ENCODE results near the gene ADIPOR2. TPM values are rescaled to one million over a fixed set of nuclear protein-coding genes. Genes with fewer than 3 reads are reported as not detected.

Gene ADIPOR2
- total RNA-seq, 1 experiment from 2014 or later = 84.0 TPM

- CTCF ChIA-PET = no interaction called here
Measured at GRCh38 chr12:1646569-1647284, 44.1 kb upstream of the ADIPOR2 start.

GRCh38 chr12:1647285-1647669, 43.6 kb upstream of the ADIPOR2 start:
- no peak overlapping the region for H3K4me3 ChIP-seq (ENCODE audit: low read depth, low read length, poor library complexity, severe bottlenecking)
- intact Hi-C loops (cut with micrococcal nuclease; ENCODE audit: unreplicated experiment) = loop anchor here (10.0 kb wide), 1 partner anchor 928 kb away; no protein-coding TSS in a partner anchor
- no peaks in the 10 kb centered on the region for H3K36me3 ChIP-seq (ENCODE audit: insufficient read depth, low read length, poor library complexity, severe bottlenecking)
- H3K27me3 ChIP-seq (replicated peaks; ENCODE audit: insufficient read depth, low read depth, low read length, poor library complexity) = no peaks in the 10 kb centered on the region
- ChIA-PET POLR2A (ENCODE audit: low non-redundant PET) (interaction anchor here (0.5 kb wide), 1 partner anchor 61 kb away, joined by 6 read pairs; no protein-coding TSS in a partner anchor), CTCF (no interaction called here)
- no peak overlapping the region for H3K27ac ChIP-seq (ENCODE audit: low read depth, low read length, poor library complexity, severe bottlenecking)
- no peak for DNase-seq (ENCODE audit: low spot score)
- BruUV-seq (replicated peaks) = no TSS peak
- H3K9me3 ChIP-seq (ENCODE audit: low read depth, low read length, poor library complexity, severe bottlenecking) = no peaks in the 10 kb centered on the region
- peaks cover 8% of the 10 kb centered on the region for H3K4me1 ChIP-seq (ENCODE audit: insufficient read depth, low read length, poor library complexity, severe bottlenecking)
- TF ChIP-seq, protein P1, sequence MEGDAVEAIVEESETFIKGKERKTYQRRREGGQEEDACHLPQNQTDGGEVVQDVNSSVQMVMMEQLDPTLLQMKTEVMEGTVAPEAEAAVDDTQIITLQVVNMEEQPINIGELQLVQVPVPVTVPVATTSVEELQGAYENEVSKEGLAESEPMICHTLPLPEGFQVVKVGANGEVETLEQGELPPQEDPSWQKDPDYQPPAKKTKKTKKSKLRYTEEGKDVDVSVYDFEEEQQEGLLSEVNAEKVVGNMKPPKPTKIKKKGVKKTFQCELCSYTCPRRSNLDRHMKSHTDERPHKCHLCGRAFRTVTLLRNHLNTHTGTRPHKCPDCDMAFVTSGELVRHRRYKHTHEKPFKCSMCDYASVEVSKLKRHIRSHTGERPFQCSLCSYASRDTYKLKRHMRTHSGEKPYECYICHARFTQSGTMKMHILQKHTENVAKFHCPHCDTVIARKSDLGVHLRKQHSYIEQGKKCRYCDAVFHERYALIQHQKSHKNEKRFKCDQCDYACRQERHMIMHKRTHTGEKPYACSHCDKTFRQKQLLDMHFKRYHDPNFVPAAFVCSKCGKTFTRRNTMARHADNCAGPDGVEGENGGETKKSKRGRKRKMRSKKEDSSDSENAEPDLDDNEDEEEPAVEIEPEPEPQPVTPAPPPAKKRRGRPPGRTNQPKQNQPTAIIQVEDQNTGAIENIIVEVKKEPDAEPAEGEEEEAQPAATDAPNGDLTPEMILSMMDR (conservative IDR thresholded peaks at IDR 0.05; ENCODE audit: low read depth, low read length) = no peak
- no peak for TF ChIP-seq EZH2 (IDR thresholded peaks at IDR 0.05; ENCODE audit: borderline replicate concordance, low read depth, low read length, poor library complexity, severe bottlenecking)

More at GRCh38 chr12:1646569-1647284, 44.1 kb upstream of the ADIPOR2 start:
- Histone ChIP-seq H3K4me3 (ENCODE audit: low read depth, low read length, poor library complexity, severe bottlenecking) (no peak overlapping the region), H3K27ac (ENCODE audit: low read depth, low read length, poor library complexity, severe bottlenecking) (no peak overlapping the region), H3K4me1 (ENCODE audit: insufficient read depth, low read length, poor library complexity, severe bottlenecking) (peaks cover 8% of the 10 kb centered on the region), H3K9me3 (ENCODE audit: low read depth, low read length, poor library complexity, severe bottlenecking) (no peaks in the 10 kb centered on the region), H3K36me3 (ENCODE audit: insufficient read depth, low read length, poor library complexity, severe bottlenecking) (no peaks in the 10 kb centered on the region), H3K27me3 (replicated peaks; ENCODE audit: insufficient read depth, low read depth, low read length, poor library complexity) (no peaks in the 10 kb centered on the region)
- intact Hi-C loops (cut with micrococcal nuclease; ENCODE audit: unreplicated experiment) = loop anchor here (10.0 kb wide), 1 partner anchor 928 kb away; no protein-coding TSS in a partner anchor
- POLR2A ChIA-PET (ENCODE audit: low non-redundant PET) = no interaction called here
- BruUV-seq (replicated peaks) = no TSS peak
- no peak for TF ChIP-seq EZH2 (IDR thresholded peaks at IDR 0.05; ENCODE audit: borderline replicate concordance, low read depth, low read length, poor library complexity, severe bottlenecking)
- TF ChIP-seq, protein P1 (conservative IDR thresholded peaks at IDR 0.05; ENCODE audit: low read depth, low read length) = no peak
- DNase-seq (ENCODE audit: low spot score) = no peak

DNA sequence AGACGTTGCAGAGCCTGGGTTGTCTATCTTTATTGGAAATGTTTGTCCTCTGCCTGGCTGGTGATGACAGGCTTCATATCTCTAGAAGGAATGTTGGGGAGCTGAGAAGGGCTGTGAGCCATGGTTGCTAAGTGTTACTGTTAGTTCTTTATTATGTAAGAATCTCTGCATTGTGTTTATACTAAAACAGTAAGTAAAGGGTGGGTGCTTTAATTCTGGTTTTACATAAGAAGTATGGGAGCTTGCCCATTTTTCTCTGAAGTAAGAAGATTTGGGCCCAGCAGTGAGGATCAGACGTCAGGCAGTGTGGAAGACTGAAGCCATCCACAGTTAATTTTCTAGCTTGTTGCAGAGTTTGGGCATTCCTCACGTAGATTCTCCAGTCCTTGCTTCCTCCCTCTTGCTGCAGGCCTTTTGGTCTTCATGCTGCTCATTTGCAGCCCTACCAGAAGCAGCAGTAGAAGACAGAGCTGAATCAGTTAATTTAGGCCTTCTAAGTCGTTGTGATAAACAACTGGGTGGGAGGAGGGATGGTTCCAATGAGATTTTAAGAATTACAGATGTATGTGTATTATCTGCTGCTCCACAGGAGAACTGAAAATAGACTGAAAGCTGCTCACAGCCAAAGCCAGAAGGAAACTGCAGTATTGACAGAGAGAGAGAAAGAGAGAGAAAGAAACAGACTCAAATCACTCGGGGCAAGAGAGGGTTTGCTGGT, 40.5 kb upstream of the ADIPOR2 start:
- TF ChIP-seq, protein P1 (conservative IDR thresholded peaks at IDR 0.05; ENCODE audit: low read depth, low read length) = no peak
- no peak for DNase-seq (ENCODE audit: low spot score)
- POLR2A ChIA-PET (ENCODE audit: low non-redundant PET) = interaction anchor here (0.5 to 0.7 kb wide), 2 partner anchors 27 to 372 kb away, joined by 3 read pairs; no protein-coding TSS in a partner anchor
- no peaks in the 10 kb centered on the region for H3K4me1 ChIP-seq (ENCODE audit: insufficient read depth, low read length, poor library complexity, severe bottlenecking)
- H3K9me3 ChIP-seq (ENCODE audit: low read depth, low read length, poor library complexity, severe bottlenecking) = no peaks in the 10 kb centered on the region
- CTCF ChIA-PET = interaction anchor here (0.6 to 1.2 kb wide), 3 partner anchors 140 to 290 kb away, joined by 3 to 4 read pairs (median 3); no protein-coding TSS in a partner anchor
- no peak overlapping the region for H3K27ac ChIP-seq (ENCODE audit: low read depth, low read length, poor library complexity, severe bottlenecking)
- H3K4me3 ChIP-seq (ENCODE audit: low read depth, low read length, poor library complexity, severe bottlenecking) = no peak overlapping the region
- intact Hi-C loops (cut with micrococcal nuclease; ENCODE audit: unreplicated experiment) = no loop called here
- no TSS peak for BruUV-seq (replicated peaks)
- H3K36me3 ChIP-seq (ENCODE audit: insufficient read depth, low read length, poor library complexity, severe bottlenecking) = no peaks in the 10 kb centered on the region
- H3K27me3 ChIP-seq (replicated peaks; ENCODE audit: insufficient read depth, low read depth, low read length, poor library complexity) = no peaks in the 10 kb centered on the region

All from A673 (cell line).